ENCODE results near the gene ZHX3.

DNA sequence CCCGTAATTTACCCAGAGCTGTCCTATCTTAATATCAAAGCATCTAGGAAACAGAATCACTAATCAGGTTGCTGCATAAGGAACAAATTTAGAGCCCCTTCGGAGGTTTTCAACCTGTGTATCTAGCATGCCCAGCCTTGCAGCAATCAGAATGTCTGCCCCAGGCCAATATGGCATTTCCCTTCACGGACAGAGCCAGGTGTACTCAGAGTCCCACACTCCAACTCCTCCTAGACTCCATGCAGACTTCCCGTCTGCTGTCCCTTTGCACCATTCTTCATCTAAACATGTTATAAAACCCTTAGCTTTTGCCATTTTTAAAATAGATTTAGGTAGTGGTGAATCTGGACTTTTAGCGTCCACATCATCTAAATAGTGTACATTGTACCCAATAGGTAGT is 61.0 kb downstream of the ZHX3 start:
- no peak for TF ChIP-seq FOXJ3 (CRISPR knock-in tag; IDR thresholded peaks at IDR 0.05; ENCODE audit: borderline replicate concordance)
- TF ChIP-seq ETV5 (CRISPR knock-in tag; IDR thresholded peaks at IDR 0.05; ENCODE audit: borderline replicate concordance): no peak
- TF ChIP-seq EP300 (IDR thresholded peaks at IDR 0.05; ENCODE audit: low read depth in 2 of 2, low read length in 2 of 2): no peak
- TF ChIP-seq EP300 (CRISPR knock-in tag; IDR thresholded peaks at IDR 0.05; ENCODE audit: borderline replicate concordance): no peak
